Osteoblast (primary cell): Measurements from ENCODE around the gene DNAH9. TPM values are rescaled to one million over a fixed set of nuclear protein-coding genes. Genes with fewer than 3 reads are reported as not detected.

Source experiments
- DNase-seq: peaks from one replicate; pipeline ENCODE4 v3.0.0; 2011; ENCODE audit warnings: low spot score, mixed read lengths; ENCODE audit not compliant: insufficient read length; ENCODE audit errors: missing footprints
- H2AFZ ChIP-seq: 2 replicates; pipeline ENCODE4 v1.6.0; 2011; ENCODE audit warnings: mild to moderate bottlenecking, low read length
- H3K27ac ChIP-seq: 2 replicates; pipeline ENCODE4 v1.5.1; 2011; ENCODE audit warnings: mild to moderate bottlenecking, low read depth, low read length, moderate library complexity
- H3K27me3 ChIP-seq: 2 replicates; pipeline ENCODE4 v1.6.0; 2012; ENCODE audit warnings: mild to moderate bottlenecking, control low read depth, inconsistent platforms, low read length, moderate library complexity; ENCODE audit not compliant: insufficient read depth
- H3K36me3 ChIP-seq: 2 replicates; pipeline ENCODE4 v1.5.1; 2011; ENCODE audit warnings: mild to moderate bottlenecking, low read length, control low read depth, moderate library complexity; ENCODE audit not compliant: insufficient read depth
- H3K4me1 ChIP-seq: 2 replicates; pipeline ENCODE4 v1.5.1; 2011; ENCODE audit warnings: mild to moderate bottlenecking, low read length, control low read depth, moderate library complexity; ENCODE audit not compliant: insufficient read depth
- H3K4me2 ChIP-seq: 2 replicates; pipeline ENCODE4 v1.6.0; 2011; ENCODE audit warnings: mild to moderate bottlenecking, low read length; ENCODE audit not compliant: insufficient read depth
- H3K4me3 ChIP-seq: fragments of 200-600 bp; sonication (generic); 3 replicates; pipeline ENCODE4 v1.5.1; 2012; ENCODE audit warnings: mild to moderate bottlenecking, low read length, inconsistent platforms; ENCODE audit not compliant: insufficient read depth
- H3K79me2 ChIP-seq: 2 replicates; pipeline ENCODE4 v1.6.0; 2012; ENCODE audit warnings: mild to moderate bottlenecking, low read length, control low read depth, inconsistent platforms; ENCODE audit not compliant: insufficient read depth
- H3K9me3 ChIP-seq: 2 replicates; pipeline ENCODE4 v1.5.1; 2011; ENCODE audit warnings: low read depth, low read length, control low read depth
- H4K20me1 ChIP-seq: 2 replicates; pipeline ENCODE4 v1.6.0; 2012; ENCODE audit warnings: mild to moderate bottlenecking, low read length, control low read depth; ENCODE audit not compliant: insufficient read depth
- total RNA-seq: library from RNA; depleted of rRNA; stranded (reverse); fragments of >200 nt; gene quantifications from 2 replicates; pipeline ENCODE4 v1.2.3, GENCODE V29; 2012
- TF ChIP-seq, protein P1 (sequence below): IDR thresholded peaks from 2 replicates; pipeline ENCODE4 v1.5.1; 2011; ENCODE audit warnings: mild to moderate bottlenecking, low read depth, low read length, moderate library complexity; ENCODE audit errors: extremely low read depth

The DNAH9 gene
- total RNA-seq, 1 donor: not detected

- no peaks in the 10 kb centered on the region for H3K4me1 ChIP-seq
- H3K79me2 ChIP-seq: no peaks in the 10 kb centered on the region
- no peaks in the 10 kb centered on the region for H3K27me3 ChIP-seq
- H3K4me3 ChIP-seq: no peak overlapping the region
- DNase-seq: no peak
- H4K20me1 ChIP-seq: no peaks in the 10 kb centered on the region
- H3K36me3 ChIP-seq: no peaks in the 10 kb centered on the region
- H3K4me2 ChIP-seq: no peak overlapping the region
- TF ChIP-seq, protein P1, sequence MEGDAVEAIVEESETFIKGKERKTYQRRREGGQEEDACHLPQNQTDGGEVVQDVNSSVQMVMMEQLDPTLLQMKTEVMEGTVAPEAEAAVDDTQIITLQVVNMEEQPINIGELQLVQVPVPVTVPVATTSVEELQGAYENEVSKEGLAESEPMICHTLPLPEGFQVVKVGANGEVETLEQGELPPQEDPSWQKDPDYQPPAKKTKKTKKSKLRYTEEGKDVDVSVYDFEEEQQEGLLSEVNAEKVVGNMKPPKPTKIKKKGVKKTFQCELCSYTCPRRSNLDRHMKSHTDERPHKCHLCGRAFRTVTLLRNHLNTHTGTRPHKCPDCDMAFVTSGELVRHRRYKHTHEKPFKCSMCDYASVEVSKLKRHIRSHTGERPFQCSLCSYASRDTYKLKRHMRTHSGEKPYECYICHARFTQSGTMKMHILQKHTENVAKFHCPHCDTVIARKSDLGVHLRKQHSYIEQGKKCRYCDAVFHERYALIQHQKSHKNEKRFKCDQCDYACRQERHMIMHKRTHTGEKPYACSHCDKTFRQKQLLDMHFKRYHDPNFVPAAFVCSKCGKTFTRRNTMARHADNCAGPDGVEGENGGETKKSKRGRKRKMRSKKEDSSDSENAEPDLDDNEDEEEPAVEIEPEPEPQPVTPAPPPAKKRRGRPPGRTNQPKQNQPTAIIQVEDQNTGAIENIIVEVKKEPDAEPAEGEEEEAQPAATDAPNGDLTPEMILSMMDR: no peak
- no peak overlapping the region for H3K27ac ChIP-seq
- H3K9me3 ChIP-seq: no peaks in the 10 kb centered on the region
- H2AFZ ChIP-seq: no peak overlapping the region
Measured at GRCh38 chr17:11901931-11902330, 303.7 kb downstream of the DNAH9 start.

GRCh38 chr17:11908711-11909146 is 310.5 kb downstream of the DNAH9 start:
- TF ChIP-seq, protein P1: no peak
- Histone ChIP-seq H3K4me3 (no peak overlapping the region), H3K27ac (no peak overlapping the region), H2AFZ (no peak overlapping the region), H3K27me3 (no peaks in the 10 kb centered on the region), H3K4me2 (no peak overlapping the region), H3K79me2 (no peaks in the 10 kb centered on the region), H3K9me3 (no peaks in the 10 kb centered on the region), H3K4me1 (no peaks in the 10 kb centered on the region), H4K20me1 (no peaks in the 10 kb centered on the region), H3K36me3 (no peaks in the 10 kb centered on the region)
- DNase-seq: no peak

- H3K79me2 ChIP-seq: no peaks in the 10 kb centered on the region
- no peak for DNase-seq
- H3K36me3 ChIP-seq: no peaks in the 10 kb centered on the region
- H3K4me3 ChIP-seq: no peak overlapping the region
- no peaks in the 10 kb centered on the region for H3K4me1 ChIP-seq
- no peak overlapping the region for H3K4me2 ChIP-seq
- H2AFZ ChIP-seq: no peak overlapping the region
- H3K27me3 ChIP-seq: no peaks in the 10 kb centered on the region
- no peaks in the 10 kb centered on the region for H4K20me1 ChIP-seq
- TF ChIP-seq, protein P1: no peak
- no peaks in the 10 kb centered on the region for H3K9me3 ChIP-seq
- no peak overlapping the region for H3K27ac ChIP-seq
Measured at GRCh38 chr17:11909348-11909747, 311.1 kb downstream of the DNAH9 start.

DNA sequence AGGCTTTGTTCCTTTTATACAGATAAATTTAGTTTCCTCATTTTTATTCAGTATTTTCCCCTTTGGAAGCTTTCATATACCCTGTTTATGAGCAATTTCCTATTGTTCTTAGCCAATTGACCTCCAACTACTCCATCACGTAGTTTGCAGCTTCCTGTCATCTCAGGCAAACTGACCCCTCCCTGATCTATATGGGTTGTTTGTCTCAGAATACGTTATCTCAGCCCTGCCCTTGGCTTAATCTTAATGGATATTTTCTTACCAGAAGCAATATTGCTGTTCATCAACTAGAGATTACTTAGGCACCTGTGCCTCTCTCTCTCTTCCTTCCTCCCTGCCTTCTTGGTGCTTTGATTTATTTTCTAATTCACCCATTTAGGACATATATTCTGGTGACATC is 317.8 kb downstream of the DNAH9 start:
- DNase-seq: no peak
- TF ChIP-seq, protein P1: no peak
- H3K27ac ChIP-seq: no peak overlapping the region
- H2AFZ ChIP-seq: no peak overlapping the region
- no peaks in the 10 kb centered on the region for H3K79me2 ChIP-seq
- H3K4me1 ChIP-seq: no peaks in the 10 kb centered on the region
- H3K27me3 ChIP-seq: no peaks in the 10 kb centered on the region
- H3K4me3 ChIP-seq: no peak overlapping the region
- H3K36me3 ChIP-seq: no peaks in the 10 kb centered on the region
- H3K4me2 ChIP-seq: no peak overlapping the region
- H4K20me1 ChIP-seq: no peaks in the 10 kb centered on the region
- no peaks in the 10 kb centered on the region for H3K9me3 ChIP-seq
